WI38 (cell line): Measurements from ENCODE around the gene LILRA5.

Source experiments
- H3K4me3 ChIP-seq: 2 replicates; pipeline ENCODE4 v1.5.1; 2011; ENCODE audit warnings: low read depth, mild to moderate bottlenecking, control low read depth, low read length
- CTCF ChIP-seq: IDR thresholded peaks from 2 replicates; pipeline ENCODE4 v1.5.1; 2012; ENCODE audit warnings: low read depth, mild to moderate bottlenecking, control low read depth, low read length

LILRA5 gene

GRCh38 chr19:54337858-54338230 is 24.9 kb upstream of the LILRA5 start:
- no peak for TF ChIP-seq CTCF
- H3K4me3 ChIP-seq: no peak overlapping the region

- TF ChIP-seq CTCF: no peak
- no peak overlapping the region for H3K4me3 ChIP-seq
Observed at GRCh38 chr19:54336893-54337857, 24.2 kb upstream of the LILRA5 start.

- no peak overlapping the region for H3K4me3 ChIP-seq
- no peak for TF ChIP-seq CTCF
Observed at GRCh38 chr19:54335979-54336892, 23.3 kb upstream of the LILRA5 start.

- TF ChIP-seq CTCF: no peak
- no peak overlapping the region for H3K4me3 ChIP-seq
Observed at GRCh38 chr19:54335164-54335563, 22.2 kb upstream of the LILRA5 start.

- no peak for TF ChIP-seq CTCF
- no peak overlapping the region for H3K4me3 ChIP-seq
Observed at GRCh38 chr19:54333586-54334298, 20.8 kb upstream of the LILRA5 start.

- no peak for TF ChIP-seq CTCF
- no peak overlapping the region for H3K4me3 ChIP-seq
Observed at GRCh38 chr19:54332149-54332548, 19.2 kb upstream of the LILRA5 start.
